OCI-LY3 (cell line): ENCODE measurements around the gene FAM174A.

Source experiments
- H2AFZ ChIP-seq: fragments of 200-600, 300-600 bp; shearing (Covaris generic); 2 replicates; pipeline ENCODE4 v1.6.0; 2014; ENCODE audit warnings: antibody characterized with exemption, low read depth, low read length
- H3K27ac ChIP-seq: fragments of 200-600, 300-600 bp; sonication (generic); 2 replicates; pipeline ENCODE4 v1.5.1; 2014; ENCODE audit warnings: mild to moderate bottlenecking, low read length, moderate library complexity, mixed read lengths
- H3K27me3 ChIP-seq: fragments of 200-600, 300-600 bp; sonication (generic); 2 replicates; pipeline ENCODE4 v1.6.1; 2014; ENCODE audit warnings: low read depth, low read length, mixed read lengths
- H3K36me3 ChIP-seq: fragments of 200-600, 300-600 bp; sonication (generic); replicated peaks from 2 replicates; pipeline ENCODE3; 2014; ENCODE audit warnings: low read depth, low read length, mixed read lengths
- H3K4me1 ChIP-seq: fragments of 300-600, 200-600 bp; sonication (generic); 2 replicates; pipeline ENCODE4 v1.6.1; 2014; ENCODE audit warnings: low read length, mixed read lengths
- H3K4me2 ChIP-seq: fragments of 200-600, 300-600 bp; sonication (generic); 2 replicates; pipeline ENCODE4 v1.6.1; 2014; ENCODE audit warnings: low read length, mixed read lengths
- H3K4me3 ChIP-seq: fragments of 300-600, 200-600 bp; sonication (generic); 2 replicates; pipeline ENCODE4 v1.5.1; 2014; ENCODE audit warnings: antibody characterized with exemption, mild to moderate bottlenecking, low read length, moderate library complexity
- H3K79me2 ChIP-seq: fragments of 300-600, 200-600 bp; shearing (Covaris generic); 2 replicates; pipeline ENCODE4 v1.6.1; 2014; ENCODE audit warnings: mild to moderate bottlenecking, low read length, mixed read lengths
- H3K9ac ChIP-seq: fragments of 300-600, 200-600 bp; shearing (Covaris generic); 2 replicates; pipeline ENCODE4 v1.6.0; 2014; ENCODE audit warnings: mild to moderate bottlenecking, low read length, moderate library complexity
- H3K9me3 ChIP-seq: fragments of 200-600, 300-600 bp; shearing (Covaris generic); 2 replicates; pipeline ENCODE4 v1.6.1; 2014; ENCODE audit warnings: low read length, mixed read lengths; ENCODE audit not compliant: insufficient read depth
- H4K20me1 ChIP-seq: fragments of 200-600, 300-600 bp; sonication (generic); 2 replicates; pipeline ENCODE4 v1.6.1; 2016; ENCODE audit warnings: low read length, mixed read lengths; ENCODE audit not compliant: insufficient read depth
- CTCF ChIP-seq: fragments of 200-600, 300-600 bp; sonication (generic); IDR thresholded peaks from 2 replicates; pipeline ENCODE4 v1.5.1; 2014; ENCODE audit warnings: antibody characterized with exemption, low read length, low read depth
- EZH2phosphoT487 ChIP-seq: fragments of 200-600 bp; shearing (Covaris generic); IDR thresholded peaks from 2 replicates; pipeline ENCODE4 v1.6.1; 2018; ENCODE audit warnings: antibody characterized with exemption, mixed run types, low read depth

The FAM174A gene

GRCh38 chr5:100584069-100584468 is 48.9 kb downstream of the FAM174A start:
- Histone ChIP-seq H3K4me1 (peaks cover 16% of the 10 kb centered on the region), H3K36me3 (no peaks in the 10 kb centered on the region), H3K9ac (no peak overlapping the region), H3K9me3 (no peaks in the 10 kb centered on the region), H2AFZ (no peak overlapping the region), H3K79me2 (no peaks in the 10 kb centered on the region), H3K27me3 (no peaks in the 10 kb centered on the region), H3K4me2 (peak overlapping the region; percentile 26), H3K27ac (no peak overlapping the region), H4K20me1 (no peaks in the 10 kb centered on the region), H3K4me3 (no peak overlapping the region)
- no peak for TF ChIP-seq CTCF
- TF ChIP-seq EZH2phosphoT487: no peak

GRCh38 chr5:100584889-100585288 is 49.7 kb downstream of the FAM174A start:
- H3K36me3 ChIP-seq: no peaks in the 10 kb centered on the region
- no peak overlapping the region for H3K4me3 ChIP-seq
- no peaks in the 10 kb centered on the region for H3K27me3 ChIP-seq
- H3K9ac ChIP-seq: no peak overlapping the region
- no peaks in the 10 kb centered on the region for H3K9me3 ChIP-seq
- H4K20me1 ChIP-seq: no peaks in the 10 kb centered on the region
- H3K4me1 ChIP-seq: peaks cover 16% of the 10 kb centered on the region
- TF ChIP-seq EZH2phosphoT487: no peak
- TF ChIP-seq CTCF: no peak
- H3K79me2 ChIP-seq: no peaks in the 10 kb centered on the region
- H2AFZ ChIP-seq: no peak overlapping the region
- H3K4me2 ChIP-seq: 0 out of 2 replicates have a peak overlapping the region, but pooled peaks have one; percentile 11
- H3K27ac ChIP-seq: no peak overlapping the region

- Histone ChIP-seq H3K4me2 (no peak overlapping the region), H2AFZ (no peak overlapping the region), H3K79me2 (no peaks in the 10 kb centered on the region), H4K20me1 (no peaks in the 10 kb centered on the region), H3K27me3 (no peaks in the 10 kb centered on the region), H3K9me3 (no peaks in the 10 kb centered on the region), H3K36me3 (no peaks in the 10 kb centered on the region), H3K9ac (no peak overlapping the region), H3K27ac (no peak overlapping the region), H3K4me1 (no peaks in the 10 kb centered on the region), H3K4me3 (no peak overlapping the region)
- TF ChIP-seq EZH2phosphoT487: no peak
- no peak for TF ChIP-seq CTCF
These were observed 55.7 kb downstream of the FAM174A start for GRCh38 chr5:100590867-100591266.

GRCh38 chr5:100595152-100595811 is 60.1 kb downstream of the FAM174A start:
- H3K27ac ChIP-seq: no peak overlapping the region
- H4K20me1 ChIP-seq: no peaks in the 10 kb centered on the region
- H3K9ac ChIP-seq: no peak overlapping the region
- H3K27me3 ChIP-seq: no peaks in the 10 kb centered on the region
- no peaks in the 10 kb centered on the region for H3K36me3 ChIP-seq
- no peak for TF ChIP-seq CTCF
- H2AFZ ChIP-seq: no peak overlapping the region
- H3K4me2 ChIP-seq: no peak overlapping the region
- H3K4me1 ChIP-seq: peaks cover 5% of the 10 kb centered on the region
- no peak overlapping the region for H3K4me3 ChIP-seq
- H3K79me2 ChIP-seq: no peaks in the 10 kb centered on the region
- H3K9me3 ChIP-seq: no peaks in the 10 kb centered on the region
